T1000 (cell line): ENCODE results near the gene FBXL16.

Experiments used
- DNase-seq: peaks from one replicate; lab custom pipeline; 2025; ENCODE audit warnings: mixed read lengths; lab: John Stamatoyannopoulos, UW

FBXL16 gene

DNA sequence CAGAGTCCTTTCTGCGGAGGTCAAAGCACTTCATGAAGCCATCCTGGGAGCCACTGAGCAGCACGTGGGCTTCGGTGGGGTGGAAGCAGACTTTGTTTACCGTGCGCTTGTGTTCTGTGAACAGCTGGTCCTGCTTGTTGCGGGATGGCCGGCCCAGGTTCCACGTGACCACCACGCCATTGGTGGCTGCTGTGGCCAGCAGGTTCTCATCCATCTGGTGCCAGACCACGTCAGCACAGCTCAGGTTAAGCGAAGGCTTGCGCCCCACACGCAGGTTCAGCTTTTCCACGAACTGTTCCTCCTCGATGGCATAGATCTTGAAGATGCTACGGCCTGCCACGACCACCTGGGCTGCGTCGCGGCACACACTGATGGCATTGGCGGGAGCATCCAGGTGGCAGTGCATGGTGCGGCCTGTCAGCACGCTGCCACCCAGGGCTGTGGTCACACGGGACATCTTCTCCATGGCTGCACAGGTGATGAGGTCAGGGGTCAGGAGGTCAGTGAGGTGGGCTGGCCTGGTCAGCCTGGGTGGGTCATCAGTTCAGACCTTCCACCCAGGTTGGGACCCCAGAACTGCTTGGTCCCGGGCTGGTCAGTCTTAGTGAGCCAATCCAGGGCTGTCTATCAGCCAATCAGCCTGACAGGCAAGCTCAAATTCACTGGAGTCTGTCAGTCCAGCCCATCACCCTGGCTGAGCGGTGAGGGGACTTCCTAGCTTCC lies 16.3 kb downstream of the FBXL16 start:
- DNase-seq: no peak

- DNase-seq: no peak
Observed at GRCh38 chr16:687499-687898, 18.1 kb downstream of the FBXL16 start.

DNA sequence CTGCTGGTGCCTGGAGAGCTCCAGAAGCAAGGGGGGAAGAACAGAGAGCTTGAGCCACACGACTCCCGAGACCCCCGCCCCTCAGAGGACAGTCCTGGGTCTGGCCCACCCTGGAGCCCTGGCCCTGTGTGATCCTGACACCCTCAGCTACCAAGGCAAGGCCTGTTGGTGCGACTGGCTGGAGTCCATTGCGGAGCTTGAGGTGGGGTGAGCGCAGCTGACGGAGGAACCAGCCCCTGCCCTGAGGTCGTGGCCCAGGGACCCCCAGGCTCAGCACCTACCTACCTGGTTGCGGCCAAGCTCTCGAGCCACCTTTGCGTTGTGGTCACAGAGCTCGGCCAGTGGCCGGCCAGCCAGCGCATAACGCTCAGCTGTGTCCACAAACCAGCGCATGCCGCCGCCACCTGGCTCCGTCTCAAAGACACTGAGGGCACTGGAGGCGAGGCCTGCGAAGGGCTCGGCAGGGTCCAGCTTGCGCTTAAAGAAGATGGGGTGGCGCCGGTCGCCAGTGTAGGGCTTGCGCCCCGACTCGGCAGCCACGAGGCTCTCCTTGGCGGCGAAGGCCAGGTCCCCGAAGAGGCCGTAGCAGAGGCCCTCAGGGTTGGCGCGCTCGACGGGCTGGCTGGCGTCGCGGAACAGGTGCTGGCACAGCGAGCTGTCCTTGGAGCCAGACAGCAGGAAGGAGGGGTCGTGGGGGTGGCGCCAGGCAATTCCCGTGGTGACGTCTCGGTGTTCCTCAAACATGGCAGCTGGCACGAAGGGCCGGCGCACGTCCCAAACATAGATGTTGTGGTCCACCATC lies 18.9 kb downstream of the FBXL16 start:
- DNase-seq: no peak

DNA sequence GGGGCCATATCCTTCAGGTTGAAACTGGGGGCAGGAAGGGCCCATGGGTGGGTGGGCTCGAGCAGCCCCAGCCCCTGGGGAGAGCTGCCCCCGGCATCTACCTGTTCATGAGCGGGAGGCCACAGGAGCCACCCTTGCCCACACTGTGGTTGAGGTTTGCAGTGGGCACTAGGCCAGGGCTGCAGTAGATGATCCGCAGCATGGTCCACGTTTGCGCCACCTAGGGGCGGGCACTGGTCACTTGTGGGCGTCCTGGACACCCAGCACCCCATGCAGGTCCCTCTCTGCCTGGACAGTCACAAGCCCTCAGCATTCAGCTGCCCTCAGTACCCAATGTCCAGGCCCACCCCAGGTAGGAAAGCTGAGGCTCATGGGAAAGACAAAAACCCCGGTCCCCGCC lies 19.6 kb downstream of the FBXL16 start:
- DNase-seq: peak; percentile 40

DNA sequence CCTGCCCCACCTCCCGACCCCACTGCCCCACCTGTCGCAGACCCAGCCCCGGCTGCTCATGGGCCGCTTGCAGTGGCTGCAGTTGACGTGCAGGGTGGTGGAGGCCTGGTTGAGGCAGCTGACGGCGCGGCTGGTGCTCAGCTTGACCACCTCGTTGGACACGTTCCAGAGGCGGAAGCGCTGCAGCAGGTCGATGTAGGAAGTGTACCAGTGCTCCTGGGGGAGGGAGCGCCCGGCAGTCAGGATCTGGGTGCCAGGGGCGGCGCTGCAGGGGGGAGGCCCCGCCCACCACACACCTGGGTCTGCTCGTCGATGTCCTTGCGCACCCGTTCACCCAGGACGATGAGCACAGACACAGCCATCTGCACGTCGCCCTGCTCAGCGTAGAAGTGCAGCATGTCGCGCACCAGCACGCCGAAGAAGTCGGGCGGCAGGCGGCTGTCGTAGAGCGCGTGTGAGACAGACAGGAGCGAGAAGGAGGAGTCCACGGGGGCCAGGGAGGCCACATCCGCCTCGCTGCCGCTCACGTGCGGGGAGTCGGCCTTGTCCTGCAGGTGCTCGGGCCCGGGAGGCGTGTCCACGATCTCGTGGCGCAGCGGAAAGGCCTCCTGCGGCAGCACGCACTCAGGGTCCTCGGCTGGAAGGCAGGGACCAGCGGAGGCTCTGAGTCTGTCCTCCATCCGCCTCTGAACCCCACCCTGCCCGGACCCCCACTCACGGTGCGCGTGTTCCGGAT lies 20.5 kb downstream of the FBXL16 start:
- DNase-seq: no peak

GRCh38 chr16:684071-684794 lies 21.4 kb downstream of the FBXL16 start, which contains the start of gene JMJD8:
Gene JMJD8 (minus strand): TSS chr16:684334. CDS start chr16:684319, 15 bp downstream.
- peak; percentile 96 for DNase-seq

- no peak for DNase-seq
Observed at GRCh38 chr16:683396-684070, 22.1 kb downstream of the FBXL16 start.

- no peak for DNase-seq
Observed at GRCh38 chr16:682493-683395, 22.9 kb downstream of the FBXL16 start.

GRCh38 chr16:681746-682427 lies 23.7 kb downstream of the FBXL16 start:
- peak; percentile 26 for DNase-seq

DNA sequence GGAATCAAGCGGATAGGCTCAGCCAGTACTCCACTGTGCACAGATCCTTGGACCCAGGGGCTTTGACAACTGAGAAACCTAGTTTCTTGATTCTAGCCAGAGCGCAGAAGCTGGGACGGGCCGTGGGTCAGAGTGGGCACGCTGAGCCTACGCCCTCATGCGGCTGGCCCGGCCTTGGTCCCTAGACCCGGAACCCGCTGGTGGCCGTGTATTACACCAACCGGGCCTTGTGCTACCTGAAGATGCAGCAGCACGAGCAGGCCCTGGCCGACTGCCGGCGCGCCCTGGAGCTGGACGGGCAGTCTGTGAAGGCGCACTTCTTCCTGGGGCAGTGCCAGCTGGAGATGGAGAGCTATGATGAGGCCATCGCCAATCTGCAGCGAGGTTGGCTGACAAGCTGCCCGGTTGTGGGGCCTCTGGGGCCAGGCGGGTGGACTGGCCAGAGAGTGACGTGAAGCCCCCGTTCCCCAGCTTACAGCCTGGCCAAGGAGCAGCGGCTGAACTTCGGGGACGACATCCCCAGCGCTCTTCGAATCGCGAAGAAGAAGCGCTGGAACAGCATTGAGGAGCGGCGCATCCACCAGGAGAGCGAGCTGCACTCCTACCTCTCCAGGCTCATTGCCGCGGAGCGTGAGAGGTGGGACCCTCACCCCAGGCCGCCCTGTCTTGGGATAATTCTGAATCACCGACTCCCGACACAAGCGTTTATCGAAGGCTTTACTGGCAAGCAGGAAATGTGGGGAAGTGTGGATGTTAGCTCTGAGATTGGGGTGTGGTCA lies 24.4 kb downstream of the FBXL16 start:
- peak; percentile 28 for DNase-seq

GRCh38 chr16:680625-680945 lies 25.0 kb downstream of the FBXL16 start:
- DNase-seq: no peak

DNA sequence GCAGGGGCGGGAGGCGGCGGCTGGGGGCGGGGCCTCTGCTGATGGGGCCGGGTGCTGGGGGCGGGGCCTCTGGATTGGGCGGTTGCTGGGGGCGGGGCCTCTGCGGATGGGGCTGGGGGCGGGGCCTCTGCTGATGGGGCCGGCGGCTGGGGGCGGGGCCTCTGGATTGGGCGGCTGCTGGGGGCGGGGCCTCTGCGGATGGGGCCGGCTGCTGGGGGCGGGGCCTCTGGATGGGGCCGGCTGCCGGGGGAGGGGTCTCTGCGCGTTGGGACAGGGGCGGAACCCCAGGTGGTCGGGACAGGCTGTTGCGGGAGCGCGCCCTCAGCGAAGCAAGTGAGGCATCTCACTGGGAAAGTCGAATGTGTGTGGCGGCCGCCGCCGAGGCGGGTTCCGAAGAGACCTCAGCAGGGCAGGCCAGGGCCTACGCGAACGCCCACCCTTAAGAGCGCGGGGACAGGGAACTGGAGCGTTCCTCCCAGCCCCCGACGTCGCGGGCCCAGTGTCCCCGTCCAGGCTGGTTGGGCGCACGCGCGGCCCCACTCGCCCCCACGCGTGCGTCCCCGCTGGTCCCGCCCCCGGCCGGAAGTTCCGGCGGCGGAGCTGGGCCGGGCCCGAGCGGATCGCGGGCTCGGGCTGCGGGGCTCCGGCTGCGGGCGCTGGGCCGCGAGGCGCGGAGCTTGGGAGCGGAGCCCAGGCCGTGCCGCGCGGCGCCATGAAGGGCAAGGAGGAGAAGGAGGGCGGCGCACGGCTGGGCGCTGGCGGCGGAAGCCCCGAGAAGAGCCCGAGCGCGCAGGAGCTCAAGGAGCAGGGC lies 25.6 kb downstream of the FBXL16 start, which contains the start of gene STUB1:
TSS of gene STUB1 (plus strand) at position 597 of the 811 bp plus-strand sequence. CDS start at position 713, 116 bp downstream.
- peak; percentile 88 for DNase-seq

DNA sequence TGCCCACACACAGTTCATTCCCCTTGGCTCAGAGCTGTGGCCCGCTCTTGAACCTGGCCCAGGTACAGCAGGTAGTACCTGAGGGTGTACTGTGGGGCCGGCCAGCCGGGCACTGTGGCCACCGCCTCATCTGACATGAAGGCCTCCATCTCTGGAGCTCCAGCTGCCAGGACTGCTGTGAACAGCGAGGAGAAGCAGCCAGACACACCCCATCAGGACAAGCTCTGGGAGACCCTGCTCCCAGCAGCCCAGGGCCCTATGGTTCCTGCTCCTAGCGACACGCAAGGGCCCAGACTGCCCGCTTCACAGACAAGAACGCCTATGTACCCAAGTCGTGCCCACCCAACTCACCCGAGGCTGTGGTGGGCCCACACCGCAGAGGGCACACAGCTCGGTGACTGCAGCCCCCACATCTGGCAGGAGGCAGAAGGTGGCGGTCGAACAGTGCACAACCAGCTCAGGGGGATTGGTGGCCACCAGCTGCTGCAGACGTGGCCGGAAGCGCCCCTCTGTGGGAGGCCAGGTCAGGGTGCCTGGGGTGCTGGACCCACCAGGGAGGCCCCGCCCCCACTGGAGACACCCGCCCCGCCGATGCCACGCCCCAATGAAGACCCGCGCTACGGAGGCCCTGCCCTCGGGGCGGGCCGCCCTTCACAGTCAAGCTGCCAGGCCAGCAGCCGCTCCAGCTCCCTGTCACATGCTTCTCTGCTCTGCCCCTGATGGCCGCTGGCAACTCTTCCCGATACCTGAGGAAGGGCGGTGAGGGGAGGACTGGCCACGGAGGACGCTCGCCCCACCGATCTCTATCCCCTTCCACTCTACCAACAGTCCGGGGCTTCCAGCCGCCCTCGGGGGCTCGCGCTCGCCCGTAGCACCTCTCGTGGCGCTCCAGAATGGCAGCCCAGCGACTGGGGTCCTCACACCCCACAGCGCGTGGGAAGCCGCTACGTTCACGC lies 26.5 kb downstream of the FBXL16 start:
- DNase-seq: peak; percentile 61

- no peak for DNase-seq
Observed at GRCh38 chr16:678209-678857, 27.3 kb downstream of the FBXL16 start.

DNA sequence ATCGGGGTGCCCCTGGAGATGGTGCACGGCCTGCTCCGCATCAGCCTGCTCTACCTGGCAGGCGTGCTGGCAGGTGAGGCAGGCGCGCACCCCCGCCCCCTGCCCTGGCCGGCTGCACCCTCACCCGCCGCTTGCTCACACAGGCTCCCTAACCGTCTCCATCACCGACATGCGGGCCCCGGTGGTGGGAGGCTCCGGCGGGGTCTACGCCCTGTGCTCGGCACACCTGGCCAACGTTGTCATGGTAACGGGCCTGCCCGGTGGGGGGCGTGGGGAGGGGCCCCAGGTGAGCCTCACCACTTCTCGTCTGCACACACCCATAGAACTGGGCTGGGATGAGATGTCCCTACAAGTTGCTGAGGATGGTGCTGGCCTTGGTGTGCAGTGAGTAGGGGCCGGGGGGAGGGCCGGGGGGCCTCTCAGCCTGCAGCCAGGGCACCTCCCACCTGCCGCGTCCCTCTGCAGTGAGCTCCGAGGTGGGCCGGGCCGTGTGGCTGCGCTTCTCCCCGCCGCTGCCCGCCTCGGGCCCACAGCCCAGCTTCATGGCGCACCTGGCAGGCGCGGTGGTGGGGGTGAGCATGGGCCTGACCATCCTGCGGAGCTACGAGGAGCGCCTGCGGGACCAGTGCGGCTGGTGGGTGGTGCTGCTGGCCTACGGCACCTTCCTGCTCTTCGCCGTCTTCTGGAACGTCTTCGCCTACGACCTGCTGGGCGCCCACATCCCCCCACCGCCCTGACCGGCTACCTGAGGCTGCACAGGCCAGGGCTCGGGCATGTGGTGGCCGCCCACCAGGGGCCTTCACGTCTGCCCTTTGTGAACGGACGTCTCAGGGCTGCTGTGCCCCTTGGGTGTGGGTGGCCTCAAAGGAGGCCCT lies 28.0 kb downstream of the FBXL16 start:
- no peak for DNase-seq
